ENCODE measurements around the gene PLEKHA6.

The PLEKHA6 gene

DNA sequence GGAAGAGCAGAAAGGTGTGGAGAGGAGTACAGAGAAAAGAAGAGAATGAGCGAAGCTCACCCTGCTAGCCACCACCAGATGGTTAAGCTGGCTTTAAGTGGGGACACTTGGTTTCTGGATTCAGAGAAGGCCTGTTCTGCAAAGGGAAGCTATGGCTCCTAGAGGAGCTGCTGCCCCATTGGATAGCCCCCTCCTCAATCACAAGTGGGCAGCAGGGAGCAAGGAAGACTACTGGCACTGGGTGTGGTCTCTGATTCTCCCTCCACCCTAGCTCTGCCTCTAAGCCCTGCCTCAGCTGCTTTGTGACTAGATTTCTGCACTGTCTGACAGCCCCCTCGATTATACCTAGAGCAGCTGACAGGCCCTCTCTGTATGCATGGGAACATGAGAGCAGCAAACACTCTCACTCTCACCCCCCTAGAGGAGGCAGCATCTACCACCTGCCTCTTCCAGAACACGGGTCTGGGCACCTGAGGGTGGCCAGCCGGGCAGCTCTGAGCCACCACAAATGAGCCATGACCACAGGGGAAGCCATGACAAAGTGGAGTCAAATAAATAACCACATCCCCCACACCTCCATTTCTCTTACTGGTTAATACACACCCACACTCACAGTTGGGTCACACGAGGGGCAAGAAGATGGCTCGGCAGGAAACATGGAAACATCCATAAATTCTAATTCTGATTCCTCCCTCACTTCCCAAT lies 13.6 kb downstream of the PLEKHA6 start:
- Histone ChIP-seq H3K36me3 (ENCODE audit: control insufficient read depth, low read length) (no peaks in the 10 kb centered on the region), H4K20me1 (ENCODE audit: control insufficient read depth, insufficient read depth, low read depth, low read length) (no peaks in the 10 kb centered on the region), H3K4me2 (ENCODE audit: low read length) (no peak overlapping the region), H3K4me3 (ENCODE audit: low read length) (no peak overlapping the region), H3F3A (ENCODE audit: control insufficient read depth, insufficient read depth) (no peaks in the 10 kb centered on the region), H3K9me3 (ENCODE audit: control insufficient read depth, insufficient read depth, low read length) (no peaks in the 10 kb centered on the region), H3K27me3 (ENCODE audit: control insufficient read depth, low read length) (0 out of 2 replicates have a peak, but pooled peaks cover 7% of the 10 kb centered on the region), H3K4me1 (ENCODE audit: control insufficient read depth, low read length) (no peaks in the 10 kb centered on the region), H3K79me2 (ENCODE audit: control insufficient read depth, low read length) (no peaks in the 10 kb centered on the region), H3K27ac (ENCODE audit: low read depth, low read length) (no peak overlapping the region), H3K9me2 (replicated peaks; ENCODE audit: control insufficient read depth, low read length) (no peaks in the 10 kb centered on the region)
- TF ChIP-seq EZH2phosphoT487 (IDR thresholded peaks at IDR 0.05; ENCODE audit: borderline replicate concordance, low read length), result no peak
- TF ChIP-seq, protein P1, sequence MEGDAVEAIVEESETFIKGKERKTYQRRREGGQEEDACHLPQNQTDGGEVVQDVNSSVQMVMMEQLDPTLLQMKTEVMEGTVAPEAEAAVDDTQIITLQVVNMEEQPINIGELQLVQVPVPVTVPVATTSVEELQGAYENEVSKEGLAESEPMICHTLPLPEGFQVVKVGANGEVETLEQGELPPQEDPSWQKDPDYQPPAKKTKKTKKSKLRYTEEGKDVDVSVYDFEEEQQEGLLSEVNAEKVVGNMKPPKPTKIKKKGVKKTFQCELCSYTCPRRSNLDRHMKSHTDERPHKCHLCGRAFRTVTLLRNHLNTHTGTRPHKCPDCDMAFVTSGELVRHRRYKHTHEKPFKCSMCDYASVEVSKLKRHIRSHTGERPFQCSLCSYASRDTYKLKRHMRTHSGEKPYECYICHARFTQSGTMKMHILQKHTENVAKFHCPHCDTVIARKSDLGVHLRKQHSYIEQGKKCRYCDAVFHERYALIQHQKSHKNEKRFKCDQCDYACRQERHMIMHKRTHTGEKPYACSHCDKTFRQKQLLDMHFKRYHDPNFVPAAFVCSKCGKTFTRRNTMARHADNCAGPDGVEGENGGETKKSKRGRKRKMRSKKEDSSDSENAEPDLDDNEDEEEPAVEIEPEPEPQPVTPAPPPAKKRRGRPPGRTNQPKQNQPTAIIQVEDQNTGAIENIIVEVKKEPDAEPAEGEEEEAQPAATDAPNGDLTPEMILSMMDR (IDR thresholded peaks at IDR 0.05; ENCODE audit: low read depth, low read length, poor library complexity, severe bottlenecking), result no peak

DNA sequence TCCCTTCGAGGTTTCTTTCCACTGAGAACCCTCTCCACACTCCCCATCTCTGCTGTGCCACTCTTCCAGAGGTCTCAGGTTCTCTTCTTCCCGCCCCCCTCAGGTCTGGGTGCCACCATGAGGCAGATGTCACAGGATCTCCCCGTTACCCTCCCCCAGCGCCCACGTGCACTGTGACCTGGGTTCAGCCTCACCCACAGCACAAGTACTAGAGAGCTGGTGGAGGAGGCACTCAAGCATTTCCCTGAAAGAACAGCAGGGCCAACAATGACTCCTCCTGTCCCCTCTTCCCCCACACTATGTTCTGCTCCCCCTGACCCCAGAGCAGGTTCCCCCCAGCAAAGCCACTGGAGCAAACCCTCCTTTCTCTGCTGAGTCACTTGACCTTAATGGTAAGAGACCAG lies 14.3 kb downstream of the PLEKHA6 start:
- no peak for TF ChIP-seq EZH2phosphoT487 (IDR thresholded peaks at IDR 0.05; ENCODE audit: borderline replicate concordance, low read length)
- TF ChIP-seq, protein P1 (IDR thresholded peaks at IDR 0.05; ENCODE audit: low read depth, low read length, poor library complexity, severe bottlenecking), result no peak

DNA sequence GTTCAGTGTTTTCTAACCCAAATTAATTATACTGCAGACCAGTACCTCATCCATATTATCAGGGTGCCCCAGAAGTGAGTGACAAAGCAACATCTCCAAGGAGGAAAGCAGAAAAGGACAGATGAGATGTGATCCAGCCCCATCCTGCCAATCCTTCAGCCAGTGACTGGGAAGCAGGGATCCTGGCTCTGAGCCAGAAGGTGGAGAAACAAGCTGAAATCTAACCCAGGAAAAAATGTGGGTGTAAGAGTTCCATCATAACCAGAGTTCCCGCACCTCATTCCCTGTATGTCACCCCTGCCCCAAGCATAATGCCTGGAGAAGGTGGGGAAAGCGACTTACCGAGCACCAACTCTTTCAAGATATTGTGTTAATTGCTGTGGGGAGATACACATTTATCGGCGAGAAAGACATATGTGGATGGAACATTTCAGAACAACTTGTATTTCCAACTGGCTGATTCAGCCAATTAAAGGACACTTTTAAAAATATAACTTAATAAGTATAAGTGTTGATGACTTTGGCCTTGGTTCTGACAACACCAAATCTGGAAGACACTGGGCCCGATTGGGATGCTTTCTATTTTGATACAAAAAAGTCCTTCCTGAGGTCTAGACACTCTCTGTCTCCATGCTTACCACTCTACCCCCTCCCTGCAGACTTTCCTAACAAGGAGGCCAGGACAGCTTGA lies 14.9 kb downstream of the PLEKHA6 start:
- Histone ChIP-seq H3K27me3 (ENCODE audit: control insufficient read depth, low read length) (0 out of 2 replicates have a peak, but pooled peaks cover 9% of the 10 kb centered on the region), H4K20me1 (ENCODE audit: control insufficient read depth, insufficient read depth, low read depth, low read length) (no peaks in the 10 kb centered on the region), H3F3A (ENCODE audit: control insufficient read depth, insufficient read depth) (no peaks in the 10 kb centered on the region), H3K27ac (ENCODE audit: low read depth, low read length) (no peak overlapping the region), H3K9me2 (replicated peaks; ENCODE audit: control insufficient read depth, low read length) (no peaks in the 10 kb centered on the region), H3K9me3 (ENCODE audit: control insufficient read depth, insufficient read depth, low read length) (no peaks in the 10 kb centered on the region), H3K79me2 (ENCODE audit: control insufficient read depth, low read length) (no peaks in the 10 kb centered on the region), H3K4me2 (ENCODE audit: low read length) (no peak overlapping the region), H3K4me3 (ENCODE audit: low read length) (no peak overlapping the region), H3K4me1 (ENCODE audit: control insufficient read depth, low read length) (no peaks in the 10 kb centered on the region), H3K36me3 (ENCODE audit: control insufficient read depth, low read length) (no peaks in the 10 kb centered on the region)
- TF ChIP-seq EZH2phosphoT487 (IDR thresholded peaks at IDR 0.05; ENCODE audit: borderline replicate concordance, low read length), result no peak
- TF ChIP-seq, protein P1 (IDR thresholded peaks at IDR 0.05; ENCODE audit: low read depth, low read length, poor library complexity, severe bottlenecking), result no peak

More for the DNA sequence above, 14.3 kb downstream of the PLEKHA6 start:
- Histone ChIP-seq H3K4me2 (ENCODE audit: low read length) (no peak overlapping the region), H3F3A (ENCODE audit: control insufficient read depth, insufficient read depth) (no peaks in the 10 kb centered on the region), H3K36me3 (ENCODE audit: control insufficient read depth, low read length) (no peaks in the 10 kb centered on the region), H3K27me3 (ENCODE audit: control insufficient read depth, low read length) (0 out of 2 replicates have a peak, but pooled peaks cover 7% of the 10 kb centered on the region), H3K4me1 (ENCODE audit: control insufficient read depth, low read length) (no peaks in the 10 kb centered on the region), H3K9me3 (ENCODE audit: control insufficient read depth, insufficient read depth, low read length) (no peaks in the 10 kb centered on the region), H3K79me2 (ENCODE audit: control insufficient read depth, low read length) (no peaks in the 10 kb centered on the region), H4K20me1 (ENCODE audit: control insufficient read depth, insufficient read depth, low read depth, low read length) (no peaks in the 10 kb centered on the region), H3K9me2 (replicated peaks; ENCODE audit: control insufficient read depth, low read length) (no peaks in the 10 kb centered on the region), H3K27ac (ENCODE audit: low read depth, low read length) (no peak overlapping the region), H3K4me3 (ENCODE audit: low read length) (no peak overlapping the region)

Data from DOHH2 (cell line).